Effector memory CD4-positive, alpha-beta T cell (primary cell): Measurements from ENCODE around the gene ZNF253.
"Not testable (repeated sequence)": the region's sequence is repeated elsewhere in the genome, so short reads cannot be mapped to it uniquely, and the experiment has no call there.

Experiments
- DNase-seq, 3 donors: peaks; one replicate each; pipeline ENCODE4 v3.0.0-alpha.2; 2020
- H3K27ac ChIP-seq: 2 replicates; pipeline ENCODE4 v1.7.0; 2013; ENCODE audit warnings: mild to moderate bottlenecking, low read length, moderate library complexity; ENCODE audit not compliant: insufficient read depth, poor library complexity, severe bottlenecking
- H3K27me3 ChIP-seq: replicated peaks from 2 replicates; pipeline ENCODE4 v1.7.0; 2013; ENCODE audit warnings: mild to moderate bottlenecking, low read length; ENCODE audit not compliant: insufficient read depth, control insufficient read depth, poor library complexity, severe bottlenecking
- H3K36me3 ChIP-seq: 2 replicates; pipeline ENCODE4 v1.7.0; 2013; ENCODE audit warnings: mild to moderate bottlenecking, low read length, moderate library complexity; ENCODE audit not compliant: control insufficient read depth, insufficient read depth
- H3K4me1 ChIP-seq: 2 replicates; pipeline ENCODE4 v1.7.0; 2013; ENCODE audit warnings: low read length, mild to moderate bottlenecking; ENCODE audit not compliant: control insufficient read depth, insufficient read depth, poor library complexity, severe bottlenecking
- H3K4me3 ChIP-seq: 2 replicates; pipeline ENCODE4 v1.7.0; 2013; ENCODE audit warnings: low read length, low read depth, mild to moderate bottlenecking; ENCODE audit not compliant: insufficient read depth, poor library complexity, severe bottlenecking
- H3K9me3 ChIP-seq: 2 replicates; pipeline ENCODE4 v1.7.0; 2013; ENCODE audit warnings: mild to moderate bottlenecking, low read length, moderate library complexity; ENCODE audit not compliant: control insufficient read depth

Gene ZNF253

DNA sequence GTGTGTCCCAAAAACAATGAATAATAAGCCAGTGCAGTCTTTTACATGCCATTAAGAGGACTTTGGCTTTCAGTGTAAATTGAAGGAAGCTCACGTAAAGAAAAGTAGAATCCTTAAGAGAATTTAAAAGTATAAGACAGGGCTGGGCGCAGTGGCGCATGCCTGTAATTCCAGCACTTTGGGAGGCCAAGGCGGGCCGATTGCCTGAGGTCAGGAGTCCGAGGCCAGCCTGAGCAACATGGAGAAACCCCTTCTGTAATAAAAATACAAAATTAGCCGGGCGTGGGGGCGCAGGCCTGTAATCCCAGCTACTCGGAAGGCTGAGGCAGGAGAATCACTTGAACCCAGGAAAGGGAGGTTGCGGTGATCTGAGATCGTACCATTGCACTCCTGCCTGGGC lies 17.9 kb upstream of the ZNF253 start:
- Histone ChIP-seq H3K9me3 (no peaks in the 10 kb centered on the region), H3K4me3 (no peak overlapping the region), H3K27me3 (no peaks in the 10 kb centered on the region), H3K27ac (no peak overlapping the region), H3K36me3 (no peaks in the 10 kb centered on the region), H3K4me1 (no peaks in the 10 kb centered on the region)
- no peak for DNase-seq

DNA sequence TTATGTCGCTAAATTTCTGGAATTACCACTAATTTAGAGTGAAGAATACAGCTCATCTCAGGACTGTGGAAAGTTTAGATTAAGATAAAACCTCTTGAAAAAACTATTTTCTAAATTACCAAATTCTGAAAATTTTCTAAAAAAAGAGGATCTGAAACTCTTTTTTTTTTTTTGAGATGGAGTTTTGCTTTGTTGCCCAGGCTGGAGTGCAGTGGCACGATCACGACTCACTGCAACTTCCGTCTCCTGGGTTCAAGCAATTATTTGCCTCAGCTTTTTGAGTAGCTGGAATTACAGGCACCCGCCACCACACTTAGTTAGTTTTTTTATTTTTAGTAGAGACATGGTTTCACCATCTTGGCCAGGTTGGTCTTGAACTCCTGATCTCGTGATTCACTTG lies 16.6 kb upstream of the ZNF253 start:
- H3K27me3 ChIP-seq, result no peaks in the 10 kb centered on the region
- no peak overlapping the region for H3K27ac ChIP-seq
- H3K4me3 ChIP-seq, result no peak overlapping the region
- no peaks in the 10 kb centered on the region for H3K4me1 ChIP-seq
- H3K9me3 ChIP-seq, result no peaks in the 10 kb centered on the region
- H3K36me3 ChIP-seq, result no peaks in the 10 kb centered on the region
- no peak for DNase-seq

DNA sequence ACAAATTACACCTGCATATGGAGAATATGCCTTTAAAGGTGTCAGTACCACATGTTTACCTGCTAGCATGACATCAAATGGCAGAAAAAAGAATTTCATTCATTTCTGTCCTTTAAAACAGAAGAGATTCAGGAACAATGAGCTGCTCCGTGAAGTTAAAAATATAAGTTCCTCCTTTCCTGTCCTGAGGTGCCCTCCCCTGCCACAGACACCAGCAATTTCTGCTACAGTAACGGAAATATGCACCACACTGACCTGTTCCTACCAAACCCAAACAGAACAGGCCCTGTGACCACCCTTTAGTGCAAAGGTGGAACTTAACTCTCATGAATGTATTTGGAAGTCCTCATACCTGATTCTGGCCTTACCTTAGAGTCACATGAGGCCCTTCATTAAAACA lies 13.9 kb upstream of the ZNF253 start:
- not testable (repeated sequence) for H3K27ac ChIP-seq, DNase-seq, H3K4me3 ChIP-seq, H3K27me3 ChIP-seq, H3K9me3 ChIP-seq, H3K4me1 ChIP-seq, H3K36me3 ChIP-seq

DNA sequence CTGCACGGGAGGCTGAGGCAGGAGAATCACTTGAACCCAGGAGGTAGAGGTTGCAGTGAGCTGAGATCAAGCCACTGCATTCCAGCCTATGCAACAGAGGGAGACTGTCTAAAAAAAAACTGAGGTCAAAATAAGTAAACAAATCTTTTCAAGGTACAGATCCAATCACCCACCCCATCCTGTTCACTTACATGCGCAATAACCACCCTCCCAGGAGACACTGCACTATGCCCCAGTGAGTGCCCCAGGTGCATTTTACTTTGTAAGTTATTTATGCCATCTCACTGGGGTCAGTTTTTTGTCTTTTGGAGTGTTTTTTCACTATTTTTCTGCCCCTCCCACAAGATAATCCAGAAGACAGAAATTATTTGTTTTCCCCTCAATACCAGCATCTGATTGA lies 6.9 kb upstream of the ZNF253 start:
- no peaks in the 10 kb centered on the region for H3K9me3 ChIP-seq
- H3K27ac ChIP-seq, result no peak overlapping the region
- no peaks in the 10 kb centered on the region for H3K27me3 ChIP-seq

DNA sequence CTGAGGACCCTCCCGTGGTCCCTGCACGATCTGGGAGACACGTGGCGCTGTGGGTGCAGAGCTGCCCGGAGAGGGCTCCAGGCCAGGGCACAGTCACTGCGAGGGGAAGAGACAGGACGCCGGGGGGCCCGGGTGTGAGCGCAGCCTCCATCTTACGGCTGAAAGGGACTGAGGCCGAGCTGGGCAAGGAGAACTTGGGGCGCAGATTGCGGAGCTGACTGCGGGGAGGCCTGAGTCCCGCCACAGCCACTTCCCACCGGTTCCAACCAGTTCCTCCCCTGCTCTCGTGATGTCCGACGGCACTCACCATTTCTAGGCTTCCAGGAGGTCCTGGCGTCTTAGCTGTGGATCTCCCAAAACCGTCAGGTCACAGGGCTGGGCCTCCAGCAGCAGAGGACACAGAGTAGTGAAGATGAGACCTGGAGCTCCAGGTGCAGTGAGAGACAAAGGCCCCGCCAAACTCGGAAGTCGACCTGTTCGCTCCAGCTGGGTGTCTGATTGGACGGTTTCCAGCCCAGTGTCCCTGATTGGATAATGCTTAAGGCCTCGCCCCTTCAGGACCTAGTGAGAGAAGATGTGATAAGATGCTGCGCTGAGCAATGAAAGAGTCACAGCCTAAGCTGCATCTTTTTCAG lies 4.8 kb upstream of the ZNF253 start:
- H3K9me3 ChIP-seq, result no peaks in the 10 kb centered on the region
- no peaks in the 10 kb centered on the region for H3K36me3 ChIP-seq
- H3K27ac ChIP-seq, result no peak overlapping the region
- H3K4me1 ChIP-seq, result no peaks in the 10 kb centered on the region
- peak overlapping the region; percentile 34 for H3K4me3 ChIP-seq
- no peaks in the 10 kb centered on the region for H3K27me3 ChIP-seq
- peak in 2 of 3 donors; percentile 50 to 66 for DNase-seq

More for the DNA sequence above, 6.9 kb upstream of the ZNF253 start:
- DNase-seq, result no peak
- Histone ChIP-seq H3K36me3 (no peaks in the 10 kb centered on the region), H3K4me1 (no peaks in the 10 kb centered on the region), H3K4me3 (no peak overlapping the region)

DNA sequence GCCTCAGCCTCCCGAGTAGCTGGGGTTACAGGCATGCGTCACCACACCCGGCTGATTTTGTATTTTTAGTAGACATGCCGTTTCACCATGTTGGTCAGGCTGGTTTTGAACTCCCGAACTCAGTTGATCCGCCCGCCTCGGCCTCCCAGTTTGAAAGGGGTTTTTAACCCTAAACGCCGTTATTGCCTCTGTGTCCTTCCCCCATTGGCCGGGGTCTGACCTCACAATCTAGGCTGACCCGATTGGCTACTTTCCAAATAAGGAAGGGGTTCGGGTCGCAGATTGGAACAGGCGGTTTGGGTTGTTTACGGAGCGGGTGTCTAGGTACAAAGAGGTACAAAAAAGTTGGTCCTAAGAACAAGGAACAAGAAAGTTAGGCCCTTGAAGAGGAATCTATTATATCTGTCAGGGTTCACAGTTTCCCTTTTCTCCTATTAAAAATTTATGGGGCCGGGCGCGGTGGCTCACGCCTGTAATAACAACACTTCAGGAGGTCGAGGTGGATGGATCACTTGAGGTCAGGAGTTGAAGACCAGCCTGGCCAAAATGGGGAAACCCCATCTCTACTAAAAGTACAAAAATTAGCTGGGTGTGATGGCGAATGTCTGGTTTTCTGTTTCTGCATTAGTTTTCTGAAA lies 1.0 kb downstream of the ZNF253 start:
- Histone ChIP-seq H3K27ac (peak overlapping the region; percentile 91), H3K36me3 (no peaks in the 10 kb centered on the region), H3K4me1 (peaks cover 6% of the 10 kb centered on the region), H3K4me3 (peak overlapping the region; percentile 98), H3K9me3 (no peaks in the 10 kb centered on the region), H3K27me3 (no peaks in the 10 kb centered on the region)
- DNase-seq, result peak; percentile 29 to 43 (median 35)

DNA sequence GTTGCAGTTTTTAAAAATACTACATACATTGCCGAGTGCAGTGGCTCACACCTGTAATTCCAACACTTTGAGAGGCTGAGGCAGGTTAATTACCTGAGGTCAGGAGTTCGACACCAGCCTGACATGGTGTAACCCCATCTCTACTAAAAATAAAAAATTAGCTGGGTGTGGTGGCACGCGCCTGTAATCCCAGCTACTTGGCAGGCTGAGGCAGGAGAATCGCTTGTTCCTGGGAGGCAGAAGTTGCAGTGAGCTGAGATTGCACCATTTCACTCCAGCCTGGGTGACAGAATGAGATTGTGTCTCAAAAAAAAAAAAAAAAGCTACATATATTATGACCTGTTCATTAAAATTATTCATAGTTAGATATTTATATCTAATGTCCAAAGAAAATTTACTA lies 4.4 kb downstream of the ZNF253 start:
- H3K9me3 ChIP-seq, DNase-seq, H3K27me3 ChIP-seq, H3K27ac ChIP-seq, H3K4me1 ChIP-seq, H3K4me3 ChIP-seq: not testable (repeated sequence)
- peaks cover 11% of the 10 kb centered on the region for H3K36me3 ChIP-seq

DNA sequence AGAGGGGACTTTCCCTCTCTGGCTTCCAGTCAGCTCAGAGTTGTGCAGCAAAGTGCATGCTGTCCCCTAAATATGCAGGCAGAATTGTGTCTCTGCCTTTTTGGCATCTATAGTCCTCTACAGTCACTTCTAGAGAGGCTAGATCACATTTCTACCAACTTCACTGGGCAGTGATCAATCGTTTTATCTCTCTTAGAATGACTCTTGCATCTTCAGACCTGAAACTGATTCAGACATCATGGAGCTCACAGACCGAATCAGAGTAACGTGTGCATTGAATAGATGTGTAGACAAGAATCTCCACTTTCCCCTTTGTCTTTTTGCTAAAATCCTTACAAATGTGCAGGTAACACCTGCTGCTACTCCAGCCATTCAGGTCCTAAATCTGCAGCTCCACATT lies 6.2 kb downstream of the ZNF253 start:
- Histone ChIP-seq H3K27ac (no peak overlapping the region), H3K9me3 (no peaks in the 10 kb centered on the region), H3K36me3 (peaks cover 11% of the 10 kb centered on the region), H3K27me3 (no peaks in the 10 kb centered on the region), H3K4me1 (peaks cover 6% of the 10 kb centered on the region), H3K4me3 (no peak overlapping the region)
- DNase-seq, result no peak

DNA sequence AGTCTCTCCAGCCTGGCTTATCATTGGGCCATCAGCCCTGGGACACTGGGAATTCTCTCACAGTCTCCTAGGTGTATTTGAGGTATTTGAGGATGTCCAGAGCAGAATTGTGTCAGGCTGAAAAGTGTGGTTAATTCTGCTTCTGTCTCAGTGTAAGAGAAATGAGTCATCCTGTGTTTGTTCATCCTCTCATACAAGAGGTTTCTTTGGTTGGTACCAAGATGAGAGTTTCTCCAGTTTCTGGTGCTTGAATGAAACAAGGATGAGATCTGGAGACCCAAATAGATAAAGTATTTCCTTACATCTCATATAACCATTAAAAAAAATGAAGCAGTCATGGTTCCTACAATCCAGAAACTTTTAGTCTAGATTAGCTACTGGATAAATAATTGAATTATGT lies 7.7 kb downstream of the ZNF253 start:
- H3K9me3 ChIP-seq, result no peaks in the 10 kb centered on the region

DNA sequence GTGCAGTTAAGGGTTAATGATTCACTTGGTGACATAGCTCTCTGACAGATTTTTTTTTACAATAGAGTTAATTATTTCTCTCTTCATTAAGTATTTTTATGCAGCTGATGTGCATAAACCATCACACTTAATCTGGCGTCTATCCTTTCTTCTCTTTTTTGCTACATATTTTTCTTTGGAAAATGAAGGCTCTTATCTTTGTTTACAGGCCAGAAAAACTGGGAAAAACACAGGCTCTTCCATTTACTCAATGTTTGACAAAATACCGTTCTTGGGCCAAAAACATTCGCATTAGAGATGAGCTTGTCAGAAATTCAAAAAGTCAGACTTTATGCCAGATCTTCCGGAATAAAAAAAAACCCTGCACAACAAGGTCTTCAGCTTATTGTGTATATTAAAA lies 12.0 kb downstream of the ZNF253 start:
- no peak overlapping the region for H3K4me3 ChIP-seq
- peaks cover 16% of the 10 kb centered on the region for H3K36me3 ChIP-seq
- no peaks in the 10 kb centered on the region for H3K4me1 ChIP-seq
- H3K9me3 ChIP-seq, result no peaks in the 10 kb centered on the region
- no peak for DNase-seq
- H3K27ac ChIP-seq, result no peak overlapping the region
- H3K27me3 ChIP-seq, result no peaks in the 10 kb centered on the region

More for the DNA sequence above, 7.7 kb downstream of the ZNF253 start:
- Histone ChIP-seq H3K27me3 (no peaks in the 10 kb centered on the region), H3K36me3 (peaks cover 11% of the 10 kb centered on the region), H3K4me1 (peaks cover 2% of the 10 kb centered on the region), H3K4me3 (no peak overlapping the region), H3K27ac (no peak overlapping the region)
- no peak for DNase-seq
